ENCODE measurements around the gene TRMT61B.

TRMT61B gene

GRCh38 chr2:28893488-28893887 is 23.4 kb upstream of the TRMT61B start:
- H3K27me3 Mint-ChIP-seq (ENCODE audit: low read depth, poor library complexity), result peaks cover 14% of the 10 kb centered on the region
- peaks cover 31% of the 10 kb centered on the region for H3K4me1 Mint-ChIP-seq
- H3K9me3 Mint-ChIP-seq, result peaks cover 7% of the 10 kb centered on the region
- H3K36me3 Mint-ChIP-seq (ENCODE audit: low read depth), result no peaks in the 10 kb centered on the region
- TF ChIP-seq CTCF (IDR thresholded peaks at IDR 0.05), result no peak
- H3K4me3 Mint-ChIP-seq, result no peak overlapping the region
- no peak overlapping the region for H3K27ac Mint-ChIP-seq
- DNase-seq, result no peak

GRCh38 chr2:28880193-28880592 is 10.1 kb upstream of the TRMT61B start:
- Mint-ChIP-seq H3K36me3 (ENCODE audit: low read depth) (no peaks in the 10 kb centered on the region), H3K27ac (no peak overlapping the region), H3K9me3 (no peaks in the 10 kb centered on the region), H3K4me3 (no peak overlapping the region), H3K4me1 (no peaks in the 10 kb centered on the region), H3K27me3 (ENCODE audit: low read depth, poor library complexity) (peaks cover 73% of the 10 kb centered on the region)
- DNase-seq, result no peak
- TF ChIP-seq CTCF (IDR thresholded peaks at IDR 0.05), result no peak

GRCh38 chr2:28871620-28872019 is 1.5 kb upstream of the TRMT61B start:
- Mint-ChIP-seq H3K4me1 (peaks cover 31% of the 10 kb centered on the region), H3K4me3 (no peak overlapping the region), H3K27me3 (ENCODE audit: low read depth, poor library complexity) (peaks cover 48% of the 10 kb centered on the region), H3K36me3 (ENCODE audit: low read depth) (peaks cover 10% of the 10 kb centered on the region), H3K27ac (no peak overlapping the region), H3K9me3 (no peaks in the 10 kb centered on the region)
- no peak for TF ChIP-seq CTCF (IDR thresholded peaks at IDR 0.05)
- no peak for DNase-seq

GRCh38 chr2:28869494-28870145 is 489 bp downstream of the TRMT61B start:
- Mint-ChIP-seq H3K4me3 (peak overlapping the region; percentile 100), H3K27me3 (ENCODE audit: low read depth, poor library complexity) (peaks cover 30% of the 10 kb centered on the region), H3K27ac (peak overlapping the region; percentile 99), H3K4me1 (peaks cover 36% of the 10 kb centered on the region), H3K9me3 (no peaks in the 10 kb centered on the region), H3K36me3 (ENCODE audit: low read depth) (peaks cover 18% of the 10 kb centered on the region)
- no peak for DNase-seq
- TF ChIP-seq CTCF (IDR thresholded peaks at IDR 0.05), result no peak

GRCh38 chr2:28868611-28869010 is 1.5 kb downstream of the TRMT61B start:
- DNase-seq, result peak; percentile 10
- Mint-ChIP-seq H3K9me3 (no peaks in the 10 kb centered on the region), H3K27ac (no peak overlapping the region), H3K27me3 (ENCODE audit: low read depth, poor library complexity) (peaks cover 22% of the 10 kb centered on the region), H3K36me3 (ENCODE audit: low read depth) (peaks cover 25% of the 10 kb centered on the region), H3K4me3 (peak overlapping the region; percentile 100), H3K4me1 (peaks cover 36% of the 10 kb centered on the region)
- no peak for TF ChIP-seq CTCF (IDR thresholded peaks at IDR 0.05)

- H3K4me3 Mint-ChIP-seq, result no peak overlapping the region
- H3K36me3 Mint-ChIP-seq (ENCODE audit: low read depth), result peaks cover 49% of the 10 kb centered on the region
- H3K27me3 Mint-ChIP-seq (ENCODE audit: low read depth, poor library complexity), result no peaks in the 10 kb centered on the region
- DNase-seq, result no peak
- no peak overlapping the region for H3K27ac Mint-ChIP-seq
- TF ChIP-seq CTCF (IDR thresholded peaks at IDR 0.05), result no peak
- no peaks in the 10 kb centered on the region for H3K4me1 Mint-ChIP-seq
- H3K9me3 Mint-ChIP-seq, result no peaks in the 10 kb centered on the region
Observed at GRCh38 chr2:28855977-28856376, 14.1 kb downstream of the TRMT61B start.

All from nephron progenitor cell (in vitro differentiated cells).